Neural cell (in vitro differentiated cells): ENCODE measurements around the gene CTSO. TPM values are rescaled to one million over a fixed set of nuclear protein-coding genes. Genes with fewer than 3 reads are reported as not detected.

Experiments used
- H2AFZ ChIP-seq: fragments of 200-600, 300-800 bp; sonication (generic), shearing (Covaris generic); 2 replicates; pipeline ENCODE4 v1.6.0; 2014; ENCODE audit warnings: low read depth, mild to moderate bottlenecking, antibody characterized with exemption, low read length, moderate library complexity
- H3F3A ChIP-seq: fragments of 200-600 bp; shearing (Covaris generic); 2 replicates; pipeline ENCODE4 v1.6.1; 2016; ENCODE audit warnings: mild to moderate bottlenecking, moderate library complexity, mixed read lengths, antibody characterized with exemption, low read length; ENCODE audit not compliant: insufficient read depth, poor library complexity, severe bottlenecking
- H3K27ac ChIP-seq: fragments of 200-600, 300-800 bp; sonication (generic), shearing (Covaris generic); 2 replicates; pipeline ENCODE4 v1.5.1; 2014; ENCODE audit warnings: mild to moderate bottlenecking, low read length, moderate library complexity
- H3K27me3 ChIP-seq: fragments of 300-800, 200-600 bp; sonication (generic), shearing (Covaris generic); 2 replicates; pipeline ENCODE4 v1.6.0; 2014; ENCODE audit warnings: mild to moderate bottlenecking, low read depth, low read length, moderate library complexity; ENCODE audit not compliant: insufficient read depth
- H3K36me3 ChIP-seq: fragments of 300-800, 200-600 bp; sonication (generic), shearing (Covaris generic); 2 replicates; pipeline ENCODE4 v1.5.1; 2014; ENCODE audit warnings: mild to moderate bottlenecking, antibody characterized with exemption, low read length, moderate library complexity; ENCODE audit not compliant: insufficient read depth
- H3K4me2 ChIP-seq: fragments of 300-800, 200-600 bp; sonication (generic), shearing (Covaris generic); 2 replicates; pipeline ENCODE4 v1.6.0; 2014; ENCODE audit warnings: mild to moderate bottlenecking, low read length
- H3K4me3 ChIP-seq: fragments of 300-800, 200-600 bp; sonication (generic), shearing (Covaris generic); 2 replicates; pipeline ENCODE4 v1.5.1; 2014; ENCODE audit warnings: mild to moderate bottlenecking, low read length, moderate library complexity
- H3K79me2 ChIP-seq: fragments of 200-600 bp; shearing (Covaris generic); replicated peaks from 2 replicates; pipeline ENCODE4 v1.6.0; 2014; ENCODE audit warnings: mild to moderate bottlenecking, low read length, moderate library complexity; ENCODE audit not compliant: insufficient read depth
- H3K9ac ChIP-seq: fragments of 300-800, 200-600 bp; sonication (generic), shearing (Covaris generic); 2 replicates; pipeline ENCODE4 v1.6.1; 2016; ENCODE audit warnings: mild to moderate bottlenecking, low read length, mixed read lengths
- H3K9me2 ChIP-seq: fragments of 200-600 bp; shearing (Covaris generic); 2 replicates; pipeline ENCODE4 v1.6.1; 2016; ENCODE audit warnings: mild to moderate bottlenecking, low read length, mixed read lengths; ENCODE audit not compliant: insufficient read depth
- H3K9me3 ChIP-seq: fragments of 200-600, 300-800 bp; sonication (generic), shearing (Covaris generic); 2 replicates; pipeline ENCODE4 v1.6.1; 2016; ENCODE audit warnings: mild to moderate bottlenecking, mixed run types, low read length, moderate library complexity, mixed read lengths
- H4K20me1 ChIP-seq: fragments of 200-600 bp; shearing (Covaris generic); 2 replicates; pipeline ENCODE4 v1.6.1; 2016; ENCODE audit warnings: mild to moderate bottlenecking, mixed run types; ENCODE audit not compliant: insufficient read depth
- EP300 ChIP-seq: fragments of 450-650 bp; conservative IDR thresholded peaks from 2 replicates; pipeline ENCODE4 v1.6.1; 2014; ENCODE audit warnings: antibody characterized with exemption, mild to moderate bottlenecking, moderate library complexity; ENCODE audit not compliant: poor library complexity, severe bottlenecking
- EZH2 ChIP-seq: fragments of 200-600, 300-800 bp; shearing (Covaris generic), sonication (generic); IDR thresholded peaks from 2 replicates; pipeline ENCODE4 v1.6.1; 2014; ENCODE audit warnings: antibody characterized with exemption, low read length, borderline replicate concordance, mild to moderate bottlenecking; ENCODE audit not compliant: insufficient read depth, poor library complexity, severe bottlenecking
- MXI1 ChIP-seq: fragments of 450-650 bp; conservative IDR thresholded peaks from 2 replicates; pipeline ENCODE4 v1.6.1; 2014; ENCODE audit warnings: antibody characterized with exemption, mild to moderate bottlenecking; ENCODE audit not compliant: poor library complexity, severe bottlenecking
- POLR2AphosphoS5 ChIP-seq: IDR thresholded peaks from 2 replicates; pipeline ENCODE4 v1.6.1; 2012
- RAD21 ChIP-seq: fragments of 450-650 bp; conservative IDR thresholded peaks from 2 replicates; pipeline ENCODE4 v1.6.1; 2014; ENCODE audit warnings: antibody characterized with exemption, mild to moderate bottlenecking, moderate library complexity
- SMC3 ChIP-seq: fragments of 450-650 bp; conservative IDR thresholded peaks from 2 replicates; pipeline ENCODE4 v1.6.1; 2014; ENCODE audit warnings: antibody characterized with exemption, mild to moderate bottlenecking, moderate library complexity; ENCODE audit not compliant: poor library complexity
- TAF1 ChIP-seq: IDR thresholded peaks from 2 replicates; pipeline ENCODE4 v1.6.1; 2012; ENCODE audit warnings: low read depth
- polyA plus RNA-seq: library from polyadenylated mRNA; depleted of rRNA; stranded (reverse); fragments of >200 nt; gene quantifications from 2 replicates; pipeline ENCODE4 v1.2.3, GENCODE V29; 2014
- TF ChIP-seq, protein P1 (sequence below): IDR thresholded peaks from 2 replicates; pipeline ENCODE4 v1.6.1; 2012; ENCODE audit warnings: borderline replicate concordance
- TF ChIP-seq, protein P2 (sequence below): fragments of 450-650 bp; IDR thresholded peaks from 2 replicates; pipeline ENCODE4 v1.5.1; 2014; ENCODE audit warnings: antibody characterized with exemption, mild to moderate bottlenecking, moderate library complexity; ENCODE audit not compliant: poor library complexity, severe bottlenecking

CTSO gene
- polyA plus RNA-seq, 1 donor from 2014 or later, result 0.16 TPM

DNA sequence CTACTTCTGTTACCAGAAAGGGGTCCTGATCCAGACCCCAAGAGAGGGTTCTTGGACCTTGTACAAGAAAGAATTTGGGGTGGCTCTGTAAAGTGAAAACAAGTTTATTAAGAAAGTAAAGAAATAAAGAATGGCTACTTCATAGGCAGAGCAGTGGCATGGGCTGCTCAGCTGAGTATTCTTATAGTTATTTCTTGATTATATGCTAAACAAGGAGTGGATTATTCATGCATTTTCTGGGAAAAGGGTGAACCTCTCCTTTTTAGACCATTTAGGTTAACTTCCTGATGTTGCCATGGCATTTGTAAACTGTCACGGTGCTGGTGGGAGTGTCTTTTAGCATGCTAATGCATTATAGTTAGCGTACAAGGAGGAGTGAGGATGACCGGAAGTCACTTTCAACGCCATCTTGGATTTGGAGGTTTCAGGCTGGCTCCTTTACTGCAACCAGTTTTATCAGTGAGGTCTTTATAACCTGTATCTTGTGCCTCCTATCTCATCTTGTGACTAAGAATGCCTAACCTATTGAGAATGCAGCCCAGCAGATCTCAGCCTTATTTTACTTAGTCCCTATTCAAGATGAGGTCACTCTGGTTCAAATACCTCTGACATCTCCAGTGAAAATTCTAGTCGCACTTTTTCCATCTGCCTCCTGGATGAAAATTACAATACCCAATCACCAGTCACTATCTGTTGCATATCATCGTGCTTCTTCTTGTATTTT is 65.7 kb downstream of the CTSO start:
- no peak overlapping the region for H3K9ac ChIP-seq
- no peaks in the 10 kb centered on the region for H3K79me2 ChIP-seq
- H4K20me1 ChIP-seq, result no peaks in the 10 kb centered on the region
- H3K27me3 ChIP-seq, result no peaks in the 10 kb centered on the region
- H3K36me3 ChIP-seq, result no peaks in the 10 kb centered on the region
- no peaks in the 10 kb centered on the region for H3K9me2 ChIP-seq
- no peak overlapping the region for H2AFZ ChIP-seq
- H3K4me2 ChIP-seq, result no peak overlapping the region
- TF ChIP-seq EP300 (no peak), SMC3 (no peak), POLR2AphosphoS5 (no peak), TAF1 (no peak), RAD21 (no peak), MXI1 (no peak), EZH2 (no peak)
- TF ChIP-seq, protein P1, sequence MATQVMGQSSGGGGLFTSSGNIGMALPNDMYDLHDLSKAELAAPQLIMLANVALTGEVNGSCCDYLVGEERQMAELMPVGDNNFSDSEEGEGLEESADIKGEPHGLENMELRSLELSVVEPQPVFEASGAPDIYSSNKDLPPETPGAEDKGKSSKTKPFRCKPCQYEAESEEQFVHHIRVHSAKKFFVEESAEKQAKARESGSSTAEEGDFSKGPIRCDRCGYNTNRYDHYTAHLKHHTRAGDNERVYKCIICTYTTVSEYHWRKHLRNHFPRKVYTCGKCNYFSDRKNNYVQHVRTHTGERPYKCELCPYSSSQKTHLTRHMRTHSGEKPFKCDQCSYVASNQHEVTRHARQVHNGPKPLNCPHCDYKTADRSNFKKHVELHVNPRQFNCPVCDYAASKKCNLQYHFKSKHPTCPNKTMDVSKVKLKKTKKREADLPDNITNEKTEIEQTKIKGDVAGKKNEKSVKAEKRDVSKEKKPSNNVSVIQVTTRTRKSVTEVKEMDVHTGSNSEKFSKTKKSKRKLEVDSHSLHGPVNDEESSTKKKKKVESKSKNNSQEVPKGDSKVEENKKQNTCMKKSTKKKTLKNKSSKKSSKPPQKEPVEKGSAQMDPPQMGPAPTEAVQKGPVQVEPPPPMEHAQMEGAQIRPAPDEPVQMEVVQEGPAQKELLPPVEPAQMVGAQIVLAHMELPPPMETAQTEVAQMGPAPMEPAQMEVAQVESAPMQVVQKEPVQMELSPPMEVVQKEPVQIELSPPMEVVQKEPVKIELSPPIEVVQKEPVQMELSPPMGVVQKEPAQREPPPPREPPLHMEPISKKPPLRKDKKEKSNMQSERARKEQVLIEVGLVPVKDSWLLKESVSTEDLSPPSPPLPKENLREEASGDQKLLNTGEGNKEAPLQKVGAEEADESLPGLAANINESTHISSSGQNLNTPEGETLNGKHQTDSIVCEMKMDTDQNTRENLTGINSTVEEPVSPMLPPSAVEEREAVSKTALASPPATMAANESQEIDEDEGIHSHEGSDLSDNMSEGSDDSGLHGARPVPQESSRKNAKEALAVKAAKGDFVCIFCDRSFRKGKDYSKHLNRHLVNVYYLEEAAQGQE, result no peak
- TF ChIP-seq, protein P2, sequence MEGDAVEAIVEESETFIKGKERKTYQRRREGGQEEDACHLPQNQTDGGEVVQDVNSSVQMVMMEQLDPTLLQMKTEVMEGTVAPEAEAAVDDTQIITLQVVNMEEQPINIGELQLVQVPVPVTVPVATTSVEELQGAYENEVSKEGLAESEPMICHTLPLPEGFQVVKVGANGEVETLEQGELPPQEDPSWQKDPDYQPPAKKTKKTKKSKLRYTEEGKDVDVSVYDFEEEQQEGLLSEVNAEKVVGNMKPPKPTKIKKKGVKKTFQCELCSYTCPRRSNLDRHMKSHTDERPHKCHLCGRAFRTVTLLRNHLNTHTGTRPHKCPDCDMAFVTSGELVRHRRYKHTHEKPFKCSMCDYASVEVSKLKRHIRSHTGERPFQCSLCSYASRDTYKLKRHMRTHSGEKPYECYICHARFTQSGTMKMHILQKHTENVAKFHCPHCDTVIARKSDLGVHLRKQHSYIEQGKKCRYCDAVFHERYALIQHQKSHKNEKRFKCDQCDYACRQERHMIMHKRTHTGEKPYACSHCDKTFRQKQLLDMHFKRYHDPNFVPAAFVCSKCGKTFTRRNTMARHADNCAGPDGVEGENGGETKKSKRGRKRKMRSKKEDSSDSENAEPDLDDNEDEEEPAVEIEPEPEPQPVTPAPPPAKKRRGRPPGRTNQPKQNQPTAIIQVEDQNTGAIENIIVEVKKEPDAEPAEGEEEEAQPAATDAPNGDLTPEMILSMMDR, result no peak
- H3K9me3 ChIP-seq, result no peaks in the 10 kb centered on the region
- no peak overlapping the region for H3K27ac ChIP-seq
- H3K4me3 ChIP-seq, result no peak overlapping the region
- no peaks in the 10 kb centered on the region for H3F3A ChIP-seq

DNA sequence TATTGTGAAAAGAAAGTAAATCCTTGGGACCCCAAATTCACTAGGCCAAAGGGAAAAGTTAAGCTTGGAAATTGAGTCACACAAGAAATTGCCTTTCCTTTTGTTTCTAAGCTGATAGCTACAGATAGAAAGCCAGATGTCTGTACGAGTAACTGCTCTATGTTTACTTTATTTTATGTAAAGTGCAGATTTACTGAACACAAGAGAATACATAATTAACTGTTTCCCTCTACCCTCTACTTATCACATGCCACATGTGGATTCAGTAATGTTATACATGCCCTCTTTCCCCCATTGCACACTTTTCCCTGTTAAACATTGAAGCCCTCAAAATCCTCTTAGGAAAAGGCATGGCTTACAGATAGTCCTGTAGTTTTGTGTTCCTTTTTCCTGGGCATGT is 66.6 kb downstream of the CTSO start:
- Histone ChIP-seq H3K9me3 (no peaks in the 10 kb centered on the region), H3K27ac (no peak overlapping the region), H3K36me3 (no peaks in the 10 kb centered on the region), H3K27me3 (no peaks in the 10 kb centered on the region), H2AFZ (no peak overlapping the region), H3F3A (no peaks in the 10 kb centered on the region), H3K4me2 (no peak overlapping the region), H4K20me1 (no peaks in the 10 kb centered on the region), H3K9me2 (no peaks in the 10 kb centered on the region), H3K79me2 (no peaks in the 10 kb centered on the region), H3K4me3 (no peak overlapping the region), H3K9ac (no peak overlapping the region)
- TF ChIP-seq EZH2, result no peak
- TF ChIP-seq, protein P2, result no peak
- TF ChIP-seq, protein P1, result no peak
- TF ChIP-seq POLR2AphosphoS5, result no peak
- no peak for TF ChIP-seq TAF1
- TF ChIP-seq MXI1, result no peak
